Gastroesophageal sphincter (tissue), 3 donors: ENCODE measurements around the gene NEDD4.
"Not testable (repeated sequence)": the region's sequence is repeated elsewhere in the genome, so short reads cannot be mapped to it uniquely, and the experiment has no call there.

Experiments
- CTCF ChIP-seq, 4 experiments: fragments of 200-600 bp in 2 of 4; fragments of 450-650 bp in 2 of 4; sonication (generic) in 1 of 4; IDR thresholded peaks; one replicate each; pipeline ENCODE4 v1.5.1; 2017 to 2019; ENCODE audit warnings: antibody characterized with exemption in 4 of 4, mild to moderate bottlenecking in 2 of 4, moderate library complexity in 2 of 4
- POLR2A ChIP-seq, 2 donors: fragments of 450-650 bp; IDR thresholded peaks; one replicate each; pipeline ENCODE4 v1.6.1; 2017; ENCODE audit warnings: antibody characterized with exemption in 2 of 2, mild to moderate bottlenecking in 2 of 2, moderate library complexity in 1 of 2

- not testable (repeated sequence) for TF ChIP-seq CTCF, POLR2A (IDR thresholded peaks at IDR 0.05)
Measured at GRCh38 chr15:56003777-56004176, 10.4 kb upstream of the NEDD4 start.
